NT2/D1 (cell line): ENCODE results near the gene CCNK.

Source experiments
- SUZ12 ChIP-seq: IDR thresholded peaks from 2 replicates; pipeline ENCODE4 v1.6.1; 2011; ENCODE audit not compliant: insufficient read length, insufficient read depth; ENCODE audit errors: extremely low read depth
- YY1 ChIP-seq: IDR thresholded peaks from 2 replicates; pipeline ENCODE4 v1.6.1; 2011; ENCODE audit not compliant: insufficient read length, insufficient read depth

GRCh38 chr14:99452968-99453367 lies 28.2 kb upstream of the CCNK start:
- no peak for TF ChIP-seq YY1
- TF ChIP-seq SUZ12: no peak
